Adrenal gland (tissue), 12 donors: Measurements from ENCODE around the gene TRIM23. TPM values are rescaled to one million over a fixed set of nuclear protein-coding genes. Genes with fewer than 3 reads are reported as not detected.

Experiments
- DNase-seq, 7 donors: peaks; one replicate each; pipeline ENCODE4 v3.0.0-alpha.2; 2019 to 2020
- H3K27ac ChIP-seq, 5 donors: fragments of 200-600 bp; sonication (generic) in 4 of 5; 1 replicate in 3 of 5; 2 replicates in 2 of 5; pipeline versions ENCODE4 v1.5.1 to v1.8.0; 2016 to 2020; ENCODE audit warnings: mild to moderate bottlenecking in 1 of 5
- H3K27me3 ChIP-seq: fragments of 200-600 bp; 2 replicates; pipeline ENCODE4 v1.8.0; 2021
- H3K36me3 ChIP-seq, 2 donors: fragments of 200-600 bp; replicated peaks in 1 of 2; 1 replicate in 1 of 2; 2 replicates in 1 of 2; pipeline versions ENCODE4 v1.5.1 to v1.8.0; 2018 to 2022
- H3K4me1 ChIP-seq, 2 donors: fragments of 200-600 bp; replicated peaks in 1 of 2; 1 replicate in 1 of 2; 2 replicates in 1 of 2; pipeline versions ENCODE4 v1.5.1 to v1.8.0; 2018 to 2021
- H3K4me3 ChIP-seq, 4 donors: fragments of 200-600 bp; sonication (generic) in 3 of 4; one replicate each; pipeline ENCODE4 v1.5.1; 2016 to 2018
- H3K9me3 ChIP-seq, 3 donors: fragments of 200-600 bp; sonication (generic) in 1 of 3; replicated peaks in 1 of 3; 1 replicate in 2 of 3; 2 replicates in 1 of 3; pipeline versions ENCODE4 v1.5.1 to v1.8.0; 2016 to 2021
- POLR2A ChIP-seq, 2 donors: fragments of 450-650 bp; IDR thresholded peaks; one replicate each; pipeline ENCODE4 v1.6.1; 2017; ENCODE audit warnings: antibody characterized with exemption in 2 of 2, mild to moderate bottlenecking in 2 of 2, moderate library complexity in 1 of 2
- WGBS, 4 donors: extraction: QIAGEN DNeasy Blood & Tissue Kit in 2 of 4; methylation state at CpG; one replicate each; pipeline versions ENCODE4 v1.1.5 to v1.1.7; 2013 to 2017; 5-methylcytosine and 5-hydroxymethylcytosine counted together
- intact Hi-C, 2 donors: fragments of 100-400 bp; cut with DNase I; formaldehyde crosslinking; loops; one replicate each; pipeline versions ENCODE4 v1.14.1 to v1.15.0; 2022 to 2023
- polyA plus RNA-seq, 3 donors: library from polyadenylated mRNA; stranded (reverse); fragments of 200-250 nt in 2 of 3; fragments of 350-450 nt in 1 of 3; fragmentation: Illumina TruSeq in 1 of 3; extraction: RNeasy Lipid Tissue Mini Kit (QIAGEN cat#74804) in 1 of 3; gene quantifications; one replicate each; pipeline ENCODE4 v1.2.3, GENCODE V29; 2013 to 2014
- small RNA-seq, 2 donors: library from RNA; depleted of rRNA; stranded (forward); fragments of <200 nt; gene quantifications; one replicate each; pipeline ENCODE3, GENCODE V24; 2016
- total RNA-seq, 9 donors: library from RNA; depleted of rRNA in 4 of 9; stranded (reverse); fragments of >200 nt in 4 of 9; fragments of 120-200 nt in 1 of 9; fragmentation: NEBNext Ultra II Directional in 1 of 9; extraction: Animal tissue kit (Norgen Biotek cat#: 25700) in 1 of 9; gene quantifications; one replicate each; pipeline versions ENCODE4 v1.1.0 to v1.2.4, GENCODE V29; 2013 to 2023
- TF ChIP-seq, protein P1 (sequence below), 6 experiments: fragments of 450-650 bp in 4 of 6; fragments of 200-600 bp in 2 of 6; sonication (generic) in 1 of 6; IDR thresholded peaks; 1 replicate in 5 of 6; 2 replicates in 1 of 6; pipeline versions ENCODE4 v1.5.1 to v1.8.0; 2016 to 2021; ENCODE audit warnings: antibody characterized with exemption in 6 of 6, mild to moderate bottlenecking in 2 of 6, moderate library complexity in 1 of 6
- donor health status: healthy with polysubstance abuse.
- donor health status: Bipolar disorder and iron deficiency.
- donor health status: DM: yes; HTN: yes; CAD: no.
- donor health status: DM: no; HTN: no; CAD: no.
- donor health status: DM: no; HTN: no; CAD: no.
- donor health status: DM: yes; HTN: yes; CAD: no.

Gene TRIM23
- total and polyA plus RNA-seq, 12 donors, result 4.2 to 32.2 (median 17.5) TPM

DNA sequence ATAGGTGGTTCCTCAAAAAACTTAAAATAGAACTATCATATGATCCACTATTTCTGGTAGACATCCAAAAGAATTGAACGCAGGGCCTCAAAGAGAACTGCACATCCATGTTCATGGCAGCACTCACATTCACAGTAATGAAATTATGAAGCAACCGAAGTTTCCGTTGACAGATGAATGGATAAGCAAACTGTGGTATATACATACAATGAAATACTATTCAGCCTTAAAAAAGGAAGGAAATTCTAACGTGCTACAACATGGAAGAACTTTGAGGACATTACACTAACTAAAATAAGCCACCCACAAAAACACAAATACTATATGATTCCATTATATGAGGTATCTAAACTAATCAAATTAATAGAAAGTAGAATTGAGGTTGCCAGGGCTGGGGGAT lies 79.7 kb downstream of the TRIM23 start:
- TF ChIP-seq POLR2A (IDR thresholded peaks at IDR 0.05), result no peak
- TF ChIP-seq, protein P1, sequence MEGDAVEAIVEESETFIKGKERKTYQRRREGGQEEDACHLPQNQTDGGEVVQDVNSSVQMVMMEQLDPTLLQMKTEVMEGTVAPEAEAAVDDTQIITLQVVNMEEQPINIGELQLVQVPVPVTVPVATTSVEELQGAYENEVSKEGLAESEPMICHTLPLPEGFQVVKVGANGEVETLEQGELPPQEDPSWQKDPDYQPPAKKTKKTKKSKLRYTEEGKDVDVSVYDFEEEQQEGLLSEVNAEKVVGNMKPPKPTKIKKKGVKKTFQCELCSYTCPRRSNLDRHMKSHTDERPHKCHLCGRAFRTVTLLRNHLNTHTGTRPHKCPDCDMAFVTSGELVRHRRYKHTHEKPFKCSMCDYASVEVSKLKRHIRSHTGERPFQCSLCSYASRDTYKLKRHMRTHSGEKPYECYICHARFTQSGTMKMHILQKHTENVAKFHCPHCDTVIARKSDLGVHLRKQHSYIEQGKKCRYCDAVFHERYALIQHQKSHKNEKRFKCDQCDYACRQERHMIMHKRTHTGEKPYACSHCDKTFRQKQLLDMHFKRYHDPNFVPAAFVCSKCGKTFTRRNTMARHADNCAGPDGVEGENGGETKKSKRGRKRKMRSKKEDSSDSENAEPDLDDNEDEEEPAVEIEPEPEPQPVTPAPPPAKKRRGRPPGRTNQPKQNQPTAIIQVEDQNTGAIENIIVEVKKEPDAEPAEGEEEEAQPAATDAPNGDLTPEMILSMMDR (IDR thresholded peaks at IDR 0.05), result no peak
- 94 to 96% (median 96%) methylated on average over 4 of the region's 4 CpGs for WGBS, 4 donors
- no peaks in the 10 kb centered on the region for H3K9me3 ChIP-seq
- H3K4me1 ChIP-seq, result no peaks in the 10 kb centered on the region
- intact Hi-C loops, result no loop called here
- H3K27ac ChIP-seq, result no peak overlapping the region
- H3K36me3 ChIP-seq, result no peaks in the 10 kb centered on the region
- H3K27me3 ChIP-seq, result no peaks in the 10 kb centered on the region
- DNase-seq, result no peak
- no peak overlapping the region for H3K4me3 ChIP-seq

DNA sequence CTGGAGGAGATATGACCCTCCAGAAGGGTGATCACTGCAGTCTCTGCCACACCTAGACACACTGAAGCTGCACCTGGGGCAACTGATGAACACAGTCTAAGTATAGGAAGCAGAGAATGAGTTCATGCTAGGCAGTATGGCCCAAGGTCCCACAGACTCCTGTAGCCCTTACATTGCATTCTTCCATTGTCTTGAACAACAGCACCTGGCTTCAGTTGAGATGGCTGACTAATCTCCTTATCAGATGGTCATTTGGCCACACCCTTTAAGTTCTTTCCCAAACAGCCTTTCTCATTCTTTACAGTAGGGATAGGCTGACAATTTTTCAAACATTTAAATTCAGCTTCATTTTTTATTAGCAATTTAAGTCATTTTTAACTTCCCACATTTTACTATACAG lies 84.3 kb downstream of the TRIM23 start:
- intact Hi-C loops, result no loop called here

More for the DNA sequence above, 84.3 kb downstream of the TRIM23 start:
- no peak for DNase-seq
- Histone ChIP-seq H3K27ac (no peak overlapping the region), H3K4me3 (no peak overlapping the region), H3K36me3 (no peaks in the 10 kb centered on the region), H3K4me1 (no peaks in the 10 kb centered on the region), H3K27me3 (no peaks in the 10 kb centered on the region), H3K9me3 (no peaks in the 10 kb centered on the region)
- TF ChIP-seq, protein P1 (IDR thresholded peaks at IDR 0.05), result no peak
- no peak for TF ChIP-seq POLR2A (IDR thresholded peaks at IDR 0.05)

Small RNA genes lying within 50 kb of the gene (small RNA-seq; reads per million reads assigned to genes)
- 0 reads per million in 2 donors for gene RNU6-540P

Other genes with a start within 250 kb of the TRIM23 start
- 10 to 100 TPM in 1 of 9 donors, 1 to 10 TPM in 4, under 1 TPM in 4; 0.54 to 11.9 (median 1.0) TPM for gene ADAMTS6, start 142.4 kb downstream of the TRIM23 start, total RNA-seq
- under 1 TPM; 0.24 to 0.91 (median 0.72) TPM for gene ADAMTS6, start 142.4 kb downstream of the TRIM23 start, polyA plus RNA-seq
- 10 to 100 TPM in 1 of 9 donors, 1 to 10 TPM in 5, under 1 TPM in 2, not detected in 1; 0.69 to 13.7 (median 1.4) TPM for gene CENPK, start 61.2 kb downstream of the TRIM23 start, total RNA-seq
- 1 to 10 TPM in 1 of 3 donors, under 1 TPM in 2; 0.32 to 3.1 (median 0.77) TPM for gene CENPK, start 61.2 kb downstream of the TRIM23 start, polyA plus RNA-seq
- gene PPWD1, start 61.0 kb downstream of the TRIM23 start, total RNA-seq, result 100 to 1,000 TPM in 1 of 9 donors, 10 to 100 TPM in 8; 15.3 to 181 (median 26.5) TPM
- gene PPWD1, start 61.0 kb downstream of the TRIM23 start, polyA plus RNA-seq, result 10 to 100 TPM; 24.8 to 32.7 (median 30.4) TPM
- 10 to 100 TPM in 1 of 9 donors, 1 to 10 TPM in 8; 1.0 to 11.7 (median 2.9) TPM for gene SHLD3, start 694 bp upstream of the TRIM23 start, total RNA-seq
- 1 to 10 TPM; 2.8 to 5.5 (median 3.9) TPM for gene SHLD3, start 694 bp upstream of the TRIM23 start, polyA plus RNA-seq
- gene TRAPPC13, start 694 bp upstream of the TRIM23 start, total RNA-seq, result 10 to 100 TPM in 8 of 9 donors, 1 to 10 TPM in 1; 9.8 to 53.6 (median 18.2) TPM
- gene TRAPPC13, start 694 bp upstream of the TRIM23 start, polyA plus RNA-seq, result 10 to 100 TPM; 14.9 to 26.9 (median 19.5) TPM
- gene SGTB, start 97.8 kb upstream of the TRIM23 start, total RNA-seq, result 1 to 10 TPM; 1.1 to 7.1 (median 4.3) TPM
- gene SGTB, start 97.8 kb upstream of the TRIM23 start, polyA plus RNA-seq, result 1 to 10 TPM; 1.0 to 4.2 (median 1.7) TPM
- 10 to 100 TPM in 2 of 9 donors, 1 to 10 TPM in 7; 4.3 to 14.1 (median 8.4) TPM for gene NLN, start 97.9 kb upstream of the TRIM23 start, total RNA-seq
- 10 to 100 TPM in 1 of 3 donors, 1 to 10 TPM in 1, under 1 TPM in 1; 0.77 to 13.7 (median 2.0) TPM for gene NLN, start 97.9 kb upstream of the TRIM23 start, polyA plus RNA-seq